ENCODE results near the gene CA5A.
"Not testable (repeated sequence)": the region's sequence is repeated elsewhere in the genome, so short reads cannot be mapped to it uniquely, and the experiment has no call there.

The CA5A gene

GRCh38 chr16:87936375-87937230 is at the start of gene CA5A:
CA5A (minus strand) TSS chr16:87936529; CDS start chr16:87936450, 79 bp downstream.
- DNase-seq, result no peak

- DNase-seq, result not testable (repeated sequence)
Observed at GRCh38 chr16:87985493-87985892, 49.2 kb upstream of the CA5A start.

- DNase-seq, result no peak
Observed at GRCh38 chr16:87984632-87985267, 48.4 kb upstream of the CA5A start.

GRCh38 chr16:87984180-87984579 is 47.9 kb upstream of the CA5A start:
- DNase-seq, result not testable (repeated sequence)

GRCh38 chr16:87983737-87984097 is 47.4 kb upstream of the CA5A start:
- DNase-seq, result not testable (repeated sequence)

- DNase-seq, result not testable (repeated sequence)
Observed at GRCh38 chr16:87983072-87983736, 46.9 kb upstream of the CA5A start.

GRCh38 chr16:87982581-87983041 is 46.3 kb upstream of the CA5A start:
- DNase-seq, result no peak

- DNase-seq, result not testable (repeated sequence)
Observed at GRCh38 chr16:87981376-87981775, 45.0 kb upstream of the CA5A start.

- DNase-seq, result not testable (repeated sequence)
Observed at GRCh38 chr16:87979911-87980630, 43.7 kb upstream of the CA5A start.

- DNase-seq, result no peak
Observed at GRCh38 chr16:87979352-87979751, 43.0 kb upstream of the CA5A start.

GRCh38 chr16:87978127-87978526 is 41.8 kb upstream of the CA5A start:
- DNase-seq, result no peak

GRCh38 chr16:87976665-87977064 is 40.3 kb upstream of the CA5A start:
- no peak for DNase-seq

- no peak for DNase-seq
Observed at GRCh38 chr16:87974178-87974577, 37.8 kb upstream of the CA5A start.

- DNase-seq, result no peak
Observed at GRCh38 chr16:87973717-87974116, 37.4 kb upstream of the CA5A start.

GRCh38 chr16:87971933-87972332 is 35.6 kb upstream of the CA5A start:
- no peak for DNase-seq

GRCh38 chr16:87970186-87970585 is 33.9 kb upstream of the CA5A start:
- no peak for DNase-seq

- DNase-seq, result no peak
Observed at GRCh38 chr16:87968541-87968940, 32.2 kb upstream of the CA5A start.

- no peak for DNase-seq
Observed at GRCh38 chr16:87966685-87967185, 30.4 kb upstream of the CA5A start.

GRCh38 chr16:87966064-87966645 is 29.8 kb upstream of the CA5A start:
- no peak for DNase-seq

GRCh38 chr16:87965417-87965816 is 29.1 kb upstream of the CA5A start:
- DNase-seq, result no peak

GRCh38 chr16:87964049-87964659 is 27.8 kb upstream of the CA5A start:
- no peak for DNase-seq

- DNase-seq, result no peak
Observed at GRCh38 chr16:87963400-87963799, 27.1 kb upstream of the CA5A start.
